Measurements from ENCODE around the gene NUCB2.

The NUCB2 gene

GRCh38 chr11:17375547-17375946 lies 99.0 kb downstream of the NUCB2 start:
- H3K9me3 Mint-ChIP-seq, result peaks cover 51% of the 10 kb centered on the region
- peaks cover 33% of the 10 kb centered on the region for H3K36me3 Mint-ChIP-seq (ENCODE audit: low read depth)
- no peak overlapping the region for H3K4me3 Mint-ChIP-seq
- TF ChIP-seq CTCF (IDR thresholded peaks at IDR 0.05; ENCODE audit: unreplicated experiment in 3 of 3), result no peak
- H3K27ac Mint-ChIP-seq, result no peak overlapping the region
- no peaks in the 10 kb centered on the region for H3K4me1 Mint-ChIP-seq
- H3K27me3 Mint-ChIP-seq (ENCODE audit: low read depth), result no peaks in the 10 kb centered on the region

- H3K4me1 Mint-ChIP-seq, result no peaks in the 10 kb centered on the region
These were observed 100.0 kb downstream of the NUCB2 start for GRCh38 chr11:17376493-17376892.

GRCh38 chr11:17378655-17379054 lies 102.1 kb downstream of the NUCB2 start:
- Mint-ChIP-seq H3K27ac (no peak overlapping the region), H3K9me3 (peaks cover 21% of the 10 kb centered on the region), H3K4me3 (no peak overlapping the region), H3K4me1 (no peaks in the 10 kb centered on the region), H3K36me3 (ENCODE audit: low read depth) (peaks cover 8% of the 10 kb centered on the region), H3K27me3 (ENCODE audit: low read depth) (peaks cover 5% of the 10 kb centered on the region)
- TF ChIP-seq CTCF (IDR thresholded peaks at IDR 0.05; ENCODE audit: unreplicated experiment in 3 of 3), result no peak

More at GRCh38 chr11:17376493-17376892, 100.0 kb downstream of the NUCB2 start:
- Mint-ChIP-seq H3K9me3 (peaks cover 41% of the 10 kb centered on the region), H3K27me3 (ENCODE audit: low read depth) (peaks cover 3% of the 10 kb centered on the region), H3K4me3 (no peak overlapping the region), H3K27ac (no peak overlapping the region), H3K36me3 (ENCODE audit: low read depth) (peaks cover 24% of the 10 kb centered on the region)
- no peak for TF ChIP-seq CTCF (IDR thresholded peaks at IDR 0.05; ENCODE audit: unreplicated experiment in 3 of 3)

GRCh38 chr11:17379383-17380180 lies 103.0 kb downstream of the NUCB2 start:
- peaks cover 14% of the 10 kb centered on the region for H3K9me3 Mint-ChIP-seq
- H3K4me3 Mint-ChIP-seq, result no peak overlapping the region
- H3K27me3 Mint-ChIP-seq (ENCODE audit: low read depth), result peaks cover 9% of the 10 kb centered on the region
- no peak for TF ChIP-seq CTCF (IDR thresholded peaks at IDR 0.05; ENCODE audit: unreplicated experiment in 3 of 3)
- H3K27ac Mint-ChIP-seq, result no peak overlapping the region
- H3K36me3 Mint-ChIP-seq (ENCODE audit: low read depth), result peaks cover 4% of the 10 kb centered on the region
- H3K4me1 Mint-ChIP-seq, result no peaks in the 10 kb centered on the region

- Mint-ChIP-seq H3K4me1 (no peaks in the 10 kb centered on the region), H3K4me3 (no peak overlapping the region), H3K9me3 (peaks cover 9% of the 10 kb centered on the region), H3K36me3 (ENCODE audit: low read depth) (peaks cover 4% of the 10 kb centered on the region), H3K27me3 (ENCODE audit: low read depth) (peaks cover 10% of the 10 kb centered on the region), H3K27ac (no peak overlapping the region)
- TF ChIP-seq CTCF (IDR thresholded peaks at IDR 0.05; ENCODE audit: unreplicated experiment in 3 of 3), result no peak
These were observed 104.6 kb downstream of the NUCB2 start for GRCh38 chr11:17381156-17381555.

All from nephron (organoid).